ENCODE data around the gene CDK2.
"Not testable (repeated sequence)": the region's sequence is repeated elsewhere in the genome, so short reads cannot be mapped to it uniquely, and the experiment has no call there.

The CDK2 gene

DNA sequence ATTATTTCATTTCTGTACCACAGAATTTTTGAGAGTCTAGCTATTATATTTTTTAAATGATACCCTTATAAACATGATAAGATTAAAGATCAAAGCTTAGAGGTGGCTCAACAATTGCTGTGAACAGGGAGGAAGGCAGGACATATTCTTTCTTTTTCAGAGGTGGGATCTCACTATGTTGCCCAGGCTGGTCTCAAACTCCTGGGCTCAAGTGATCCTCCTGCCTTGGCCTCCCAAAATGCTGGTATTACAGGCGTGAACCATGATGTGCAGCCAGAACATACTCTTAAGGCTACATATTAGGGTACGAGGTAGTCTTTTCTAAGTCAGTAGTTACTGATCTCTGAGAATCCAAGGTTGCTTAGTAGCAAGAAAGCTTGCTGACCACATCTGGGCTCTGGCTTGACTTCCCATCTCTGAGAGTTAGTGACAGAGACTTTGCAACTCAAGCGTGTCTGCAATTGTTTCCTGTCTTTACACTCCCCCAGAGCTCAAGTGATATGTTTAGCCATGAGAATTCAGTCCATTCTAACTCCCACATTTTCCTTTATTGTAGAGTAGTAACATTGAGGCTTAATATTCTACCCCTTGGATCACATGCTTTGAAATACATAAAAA, 15.8 kb downstream of the CDK2 start:
- no peak for DNase-seq (ENCODE audit: low spot score)

DNA sequence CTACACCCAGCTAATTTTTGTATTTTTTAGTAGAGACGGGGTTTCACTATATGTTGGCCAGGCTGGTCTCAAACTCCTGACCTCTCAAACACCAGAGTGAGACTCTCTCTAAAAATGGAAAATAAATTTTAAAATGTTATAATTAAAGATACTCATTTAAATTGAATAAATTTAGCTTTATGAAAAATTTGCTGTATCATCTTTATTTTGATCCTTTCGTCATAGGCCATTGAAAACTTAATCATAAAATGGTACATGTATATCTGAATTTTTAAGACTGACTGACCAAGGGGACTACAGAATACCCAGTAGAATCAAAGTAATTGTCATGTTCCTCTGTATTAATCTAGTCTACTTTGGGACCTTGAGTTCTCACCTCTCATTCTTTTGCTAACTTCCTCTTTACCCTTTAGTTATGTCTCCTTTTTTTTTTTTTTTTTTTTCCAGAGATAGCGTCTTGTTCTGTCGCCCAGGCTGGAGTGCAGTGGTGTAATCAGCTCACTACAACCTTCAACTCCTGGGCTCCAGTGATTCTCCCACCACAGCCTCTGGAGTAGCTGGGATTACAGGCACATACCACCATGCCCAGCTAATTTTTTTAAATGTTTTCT, 16.7 kb downstream of the CDK2 start:
- no peak for DNase-seq (ENCODE audit: low spot score)

DNA sequence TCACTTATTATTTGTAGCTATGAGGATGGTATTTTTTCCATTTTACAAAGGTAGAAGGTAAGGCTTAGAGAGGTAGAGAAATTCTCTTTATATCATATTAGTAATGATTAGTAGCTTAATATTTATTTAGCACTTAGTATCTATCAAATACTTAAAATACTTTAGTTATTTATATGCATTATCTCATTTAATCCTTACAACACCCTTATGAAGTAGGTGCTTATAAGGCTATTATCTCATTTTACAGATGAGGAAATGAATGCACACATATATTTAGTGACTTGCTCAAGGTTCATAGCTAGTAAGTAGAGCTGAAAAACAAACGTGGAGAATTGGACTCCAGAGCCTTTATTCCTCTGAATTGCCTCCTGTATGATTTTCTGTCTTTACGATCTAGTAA, 18.2 kb downstream of the CDK2 start:
- DNase-seq (ENCODE audit: low spot score) = no peak

DNA sequence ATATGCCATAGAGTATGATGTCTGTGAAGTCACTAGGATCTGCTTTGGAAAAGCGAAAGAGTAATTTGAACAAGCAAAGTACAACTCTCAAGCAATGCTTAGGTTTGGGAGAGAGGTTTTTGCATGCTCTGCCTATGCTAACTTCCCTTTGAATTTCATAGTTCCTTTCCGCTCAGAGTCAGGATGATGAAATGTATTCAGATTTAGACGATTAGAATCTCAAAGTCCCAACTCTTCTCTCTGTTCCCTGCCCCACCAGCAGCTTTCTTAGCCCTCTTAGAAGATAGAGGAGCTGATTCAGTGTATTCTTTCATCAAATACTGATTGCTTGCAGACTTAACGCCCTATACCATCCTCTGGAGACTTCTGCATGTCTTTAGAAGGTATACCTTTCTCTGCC, 18.7 kb downstream of the CDK2 start:
- no peak for DNase-seq (ENCODE audit: low spot score)

DNA sequence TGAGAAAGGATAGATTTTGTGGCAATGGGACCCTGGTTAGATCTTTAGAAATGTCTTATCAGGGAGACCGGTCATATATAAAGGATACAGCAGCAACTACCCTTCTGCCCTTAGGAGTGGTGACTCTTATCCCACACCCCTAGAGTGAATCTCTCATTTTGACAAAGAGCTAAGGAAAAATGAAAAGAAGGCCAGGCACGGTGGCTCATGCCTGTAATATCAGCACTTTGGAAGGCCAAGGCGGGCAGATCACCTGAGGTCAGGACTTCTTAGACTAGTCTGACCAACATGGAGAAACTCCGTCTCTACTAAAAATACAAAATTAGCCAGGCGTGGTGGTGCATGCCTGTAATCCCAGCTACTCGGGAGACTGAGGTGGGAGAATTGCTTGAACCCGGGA, 19.3 kb downstream of the CDK2 start:
- DNase-seq (ENCODE audit: low spot score) = not testable (repeated sequence)

DNA sequence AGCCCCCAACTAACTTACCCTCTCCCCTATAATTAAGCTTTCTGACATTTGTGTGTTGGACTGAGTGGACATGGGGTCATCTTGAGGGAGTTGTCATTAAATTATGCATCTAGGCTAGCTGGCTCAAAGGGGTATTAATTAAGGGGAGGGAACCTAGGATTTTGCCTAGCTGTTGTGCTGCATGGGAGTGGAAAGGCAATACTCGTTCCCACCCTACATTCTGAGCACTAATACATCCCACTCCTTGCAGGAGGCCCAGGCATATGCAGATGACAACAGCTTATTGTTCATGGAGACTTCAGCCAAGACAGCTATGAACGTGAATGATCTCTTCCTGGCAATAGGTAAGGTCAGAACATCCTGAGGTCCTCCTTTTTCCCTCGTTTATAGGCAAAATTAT, 24.5 kb downstream of the CDK2 start:
- DNase-seq (ENCODE audit: low spot score) = no peak

DNA sequence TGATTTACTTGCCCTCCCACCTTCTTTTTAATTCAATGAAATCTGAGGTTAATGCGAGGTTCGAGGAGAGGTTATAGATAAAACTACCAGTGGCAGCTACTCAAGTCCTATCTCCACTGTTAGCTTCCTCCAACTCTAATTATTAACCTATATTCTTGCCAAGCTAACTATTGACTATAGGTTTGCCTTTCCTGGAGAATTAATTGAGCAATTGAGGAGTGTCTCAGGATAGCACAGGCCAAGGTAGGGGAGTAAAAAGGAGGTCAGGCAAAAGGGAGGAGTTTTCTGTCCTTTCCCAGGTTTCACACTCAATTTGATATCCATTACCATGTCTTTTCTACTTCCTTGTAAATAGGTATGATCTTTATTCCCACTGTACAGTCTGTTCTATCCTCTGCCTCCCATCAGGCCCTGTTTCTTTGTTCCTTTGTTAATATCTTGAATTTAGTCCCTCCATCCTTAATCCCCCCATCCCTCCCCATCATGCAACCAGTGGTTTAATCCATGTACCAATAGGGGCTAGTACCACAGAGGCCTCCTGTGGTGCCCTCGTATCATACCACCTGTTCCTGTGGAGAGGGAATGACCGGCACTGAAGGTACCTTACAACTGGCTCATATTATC, 26.7 kb downstream of the CDK2 start:
- no peak for DNase-seq (ENCODE audit: low spot score)

DNA sequence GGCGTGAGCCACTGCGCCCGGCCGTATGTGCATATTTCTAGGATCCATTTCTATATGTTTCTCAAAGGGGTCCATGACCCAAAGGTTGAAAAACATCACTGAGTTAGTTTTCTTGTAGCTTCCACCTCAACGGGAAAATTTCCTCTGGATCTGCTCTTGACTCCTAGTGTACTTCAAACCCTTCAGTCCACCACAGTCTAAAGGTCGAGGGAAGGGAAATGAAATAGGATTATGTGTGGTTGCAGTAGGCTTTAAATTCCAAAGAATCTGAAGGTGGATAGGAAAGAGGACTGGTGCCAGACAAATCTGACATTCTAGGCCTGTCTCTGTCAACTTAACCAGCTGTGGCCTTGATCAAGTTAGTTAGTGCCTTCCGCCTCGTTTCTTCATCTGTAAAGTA, 28.7 kb downstream of the CDK2 start:
- DNase-seq (ENCODE audit: low spot score) = no peak

DNA sequence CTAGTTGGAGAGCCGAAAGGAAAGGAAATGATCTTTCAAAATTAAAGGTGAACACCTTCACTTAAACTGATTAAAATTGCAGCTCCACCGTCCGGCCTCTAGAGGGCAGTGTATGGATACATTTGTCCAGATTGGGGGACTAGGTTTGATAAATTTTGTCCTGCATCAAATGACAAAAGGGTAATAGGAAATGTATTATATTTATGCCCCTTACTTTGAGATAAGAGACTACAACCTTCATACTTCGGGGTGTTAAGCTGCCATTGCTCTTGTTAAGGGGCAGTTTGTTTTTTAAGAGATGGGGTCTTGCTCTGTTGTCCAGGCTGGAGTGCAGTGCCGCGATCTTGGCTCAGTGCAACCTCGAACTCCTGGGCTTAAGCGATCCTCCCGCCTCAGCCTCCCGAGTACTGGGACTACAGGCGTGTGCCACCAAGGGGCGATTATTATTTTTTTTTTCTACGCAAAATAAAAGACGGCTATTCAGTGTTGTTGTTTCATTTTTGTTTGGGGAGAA, 29.6 kb downstream of the CDK2 start:
- DNase-seq (ENCODE audit: low spot score) = peak; percentile 59

DNA sequence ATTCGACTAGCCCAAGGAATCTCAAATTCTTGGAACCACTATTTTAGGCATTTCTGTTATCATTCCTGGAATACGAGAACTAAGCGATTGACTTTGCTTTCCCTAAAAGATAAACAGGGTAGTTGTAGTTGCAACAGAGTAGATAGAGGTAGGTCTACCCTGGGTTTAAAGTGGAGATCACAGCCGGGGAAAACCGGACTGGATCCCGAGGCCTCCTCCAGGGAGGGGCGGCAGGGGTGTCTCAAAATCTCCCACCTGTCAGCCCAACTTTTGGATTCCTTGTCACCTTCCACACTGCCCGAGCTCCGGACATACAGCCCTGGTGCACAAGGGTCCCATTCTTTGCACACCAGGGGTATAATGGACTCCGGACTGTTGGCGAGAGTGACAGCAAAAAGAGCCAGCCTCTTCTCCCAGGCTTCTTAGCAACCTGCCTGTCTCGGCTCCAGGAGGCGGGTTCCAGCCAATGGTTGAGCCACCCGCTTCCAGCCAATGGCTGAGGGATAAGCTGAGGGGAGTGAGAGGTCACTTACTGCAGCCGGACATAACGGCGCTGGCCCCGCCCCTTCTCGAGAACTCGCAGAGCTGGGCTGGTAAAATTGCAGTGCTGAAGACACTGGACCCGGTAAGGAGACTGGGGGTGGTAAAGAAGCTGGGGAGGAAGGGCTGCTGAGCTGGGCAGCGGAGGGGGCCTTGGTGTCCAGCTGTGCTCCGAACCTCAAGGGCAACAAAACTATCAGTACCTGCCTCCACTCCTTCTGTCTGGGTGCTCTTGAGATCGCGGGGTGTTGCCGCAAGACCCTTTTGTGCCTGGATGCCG, 30.3 kb downstream of the CDK2 start, which contains the start of gene SUOX:
SUOX (plus strand) TSS at position 562 of the 820 bp plus-strand sequence. CDS start 4,946 bp downstream, outside the sequence.
- peak; percentile 98 for DNase-seq (ENCODE audit: low spot score)

DNA sequence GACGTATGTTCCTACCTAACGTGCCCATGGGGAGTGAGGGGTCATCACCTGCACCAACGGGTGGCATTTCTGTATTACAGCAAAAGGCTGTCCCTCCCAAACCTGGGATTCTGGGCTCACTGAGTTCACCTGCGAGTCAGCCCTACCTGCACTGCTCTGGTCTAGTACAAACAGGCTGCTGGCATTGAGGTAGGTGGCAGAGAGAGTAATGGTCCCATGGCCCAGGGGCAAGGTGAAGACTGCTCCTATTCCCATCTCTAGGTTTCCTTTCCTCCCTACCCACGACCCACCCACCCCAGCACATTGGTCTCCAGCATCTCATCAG, 30.9 kb downstream of the CDK2 start:
- no peak for DNase-seq (ENCODE audit: low spot score)

DNA sequence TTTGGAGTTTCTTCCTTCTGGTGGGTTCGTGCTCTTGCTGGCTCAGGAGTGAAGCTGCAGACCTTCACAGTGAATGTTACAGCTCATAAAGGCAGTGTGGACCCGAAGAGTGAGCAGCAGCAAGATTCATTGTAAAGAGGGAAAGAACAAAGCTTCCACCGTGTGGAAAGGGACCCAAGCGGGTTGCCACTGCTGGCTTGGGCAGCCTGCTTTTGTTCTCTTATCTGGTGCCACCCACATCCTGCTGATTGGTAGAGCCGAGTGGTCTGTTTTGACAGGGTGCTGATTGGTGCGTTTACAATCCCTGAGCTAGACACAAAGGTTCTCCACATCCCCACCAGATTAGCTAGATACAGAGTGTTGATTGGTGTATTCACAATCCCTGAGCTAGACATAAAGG, 32.9 kb downstream of the CDK2 start:
- DNase-seq (ENCODE audit: low spot score) = not testable (repeated sequence)

DNA sequence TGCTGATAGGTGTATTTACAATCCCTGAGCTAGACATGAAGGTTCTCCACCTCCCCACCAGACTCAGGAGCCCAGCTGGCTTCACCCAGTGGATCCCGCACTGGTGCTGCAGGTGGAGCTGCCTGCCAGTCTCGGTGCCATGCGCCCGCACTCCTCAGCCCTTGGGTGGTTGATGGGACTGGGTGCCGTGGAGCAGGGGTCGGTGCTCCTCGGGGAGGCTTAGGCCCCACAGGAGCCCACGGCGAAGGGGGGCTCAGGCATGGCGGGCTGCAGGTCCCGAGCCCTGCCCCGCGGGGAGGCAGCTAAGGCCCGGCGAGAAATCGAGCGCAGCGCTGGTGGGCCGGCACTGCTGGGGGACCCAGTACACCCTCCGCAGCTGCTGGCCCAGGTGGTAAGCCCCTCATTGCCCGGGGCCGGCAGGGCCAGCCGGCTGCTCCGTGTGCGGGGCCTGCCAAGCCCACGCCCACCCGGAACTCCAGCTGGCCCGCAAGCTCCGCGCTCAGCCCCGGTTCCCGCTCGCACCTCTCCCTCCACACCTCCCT, 33.4 kb downstream of the CDK2 start:
- DNase-seq (ENCODE audit: low spot score) = not testable (repeated sequence)

DNA sequence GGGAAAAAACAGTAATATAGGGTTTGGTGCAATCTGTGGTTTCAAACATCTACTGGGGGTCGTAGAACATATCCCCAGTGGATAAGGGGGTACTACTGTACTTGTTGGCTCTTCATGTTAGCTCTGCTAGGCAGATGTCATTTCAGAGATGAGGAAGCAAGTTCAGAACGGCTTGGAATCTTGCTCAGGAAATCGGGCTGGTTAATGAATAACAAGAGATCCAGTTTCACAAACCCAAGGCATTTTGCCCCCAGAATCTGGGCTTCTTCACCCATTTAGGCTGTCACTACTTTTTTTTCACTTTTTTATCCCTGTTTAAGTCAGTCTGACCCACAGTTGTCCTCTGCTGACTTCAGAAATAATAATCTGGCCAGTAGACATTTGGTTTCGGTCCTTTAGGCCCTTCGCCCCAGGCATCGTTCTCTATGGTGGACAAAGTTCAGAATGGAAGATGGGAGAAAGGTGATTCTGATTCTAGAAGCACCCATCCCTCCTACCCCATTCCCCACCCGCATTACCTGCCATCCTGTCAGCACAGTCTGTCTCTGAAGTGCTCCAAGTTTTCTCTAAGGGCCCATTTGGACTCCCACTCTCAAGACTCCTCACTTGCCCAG, 35.0 kb downstream of the CDK2 start:
- no peak for DNase-seq (ENCODE audit: low spot score)

DNA sequence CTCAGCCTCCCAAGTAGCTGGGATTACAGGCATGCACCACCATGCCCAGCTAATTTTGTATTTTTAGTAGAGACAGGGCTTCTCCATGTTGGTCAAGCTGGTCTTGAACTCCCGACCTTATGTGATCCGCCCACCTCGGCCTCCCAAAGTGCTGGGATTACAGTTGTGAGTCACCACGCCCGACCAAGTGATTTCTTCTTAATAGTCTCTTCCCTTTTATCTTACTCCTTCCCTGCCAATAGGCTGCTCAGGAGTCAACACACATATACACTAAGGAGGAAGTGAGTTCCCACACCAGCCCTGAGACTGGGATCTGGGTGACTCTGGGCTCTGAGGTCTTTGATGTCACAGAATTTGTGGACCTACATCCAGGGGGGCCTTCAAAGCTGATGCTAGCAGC, 36.7 kb downstream of the CDK2 start:
- DNase-seq (ENCODE audit: low spot score) = not testable (repeated sequence)

DNA sequence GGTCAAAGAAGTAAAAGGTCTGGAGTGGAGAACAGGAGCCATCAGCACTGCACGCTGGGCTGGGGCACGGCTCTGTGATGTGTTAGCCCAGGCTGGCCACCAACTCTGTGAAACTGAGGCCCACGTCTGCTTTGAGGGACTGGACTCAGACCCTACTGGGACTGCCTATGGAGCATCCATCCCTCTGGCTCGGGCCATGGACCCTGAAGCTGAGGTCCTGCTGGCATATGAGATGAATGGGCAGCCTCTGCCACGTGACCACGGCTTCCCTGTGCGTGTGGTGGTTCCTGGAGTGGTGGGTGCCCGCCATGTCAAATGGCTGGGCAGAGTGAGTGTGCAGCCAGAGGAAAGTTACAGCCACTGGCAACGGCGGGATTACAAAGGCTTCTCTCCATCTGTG, 37.6 kb downstream of the CDK2 start:
- DNase-seq (ENCODE audit: low spot score) = no peak

DNA sequence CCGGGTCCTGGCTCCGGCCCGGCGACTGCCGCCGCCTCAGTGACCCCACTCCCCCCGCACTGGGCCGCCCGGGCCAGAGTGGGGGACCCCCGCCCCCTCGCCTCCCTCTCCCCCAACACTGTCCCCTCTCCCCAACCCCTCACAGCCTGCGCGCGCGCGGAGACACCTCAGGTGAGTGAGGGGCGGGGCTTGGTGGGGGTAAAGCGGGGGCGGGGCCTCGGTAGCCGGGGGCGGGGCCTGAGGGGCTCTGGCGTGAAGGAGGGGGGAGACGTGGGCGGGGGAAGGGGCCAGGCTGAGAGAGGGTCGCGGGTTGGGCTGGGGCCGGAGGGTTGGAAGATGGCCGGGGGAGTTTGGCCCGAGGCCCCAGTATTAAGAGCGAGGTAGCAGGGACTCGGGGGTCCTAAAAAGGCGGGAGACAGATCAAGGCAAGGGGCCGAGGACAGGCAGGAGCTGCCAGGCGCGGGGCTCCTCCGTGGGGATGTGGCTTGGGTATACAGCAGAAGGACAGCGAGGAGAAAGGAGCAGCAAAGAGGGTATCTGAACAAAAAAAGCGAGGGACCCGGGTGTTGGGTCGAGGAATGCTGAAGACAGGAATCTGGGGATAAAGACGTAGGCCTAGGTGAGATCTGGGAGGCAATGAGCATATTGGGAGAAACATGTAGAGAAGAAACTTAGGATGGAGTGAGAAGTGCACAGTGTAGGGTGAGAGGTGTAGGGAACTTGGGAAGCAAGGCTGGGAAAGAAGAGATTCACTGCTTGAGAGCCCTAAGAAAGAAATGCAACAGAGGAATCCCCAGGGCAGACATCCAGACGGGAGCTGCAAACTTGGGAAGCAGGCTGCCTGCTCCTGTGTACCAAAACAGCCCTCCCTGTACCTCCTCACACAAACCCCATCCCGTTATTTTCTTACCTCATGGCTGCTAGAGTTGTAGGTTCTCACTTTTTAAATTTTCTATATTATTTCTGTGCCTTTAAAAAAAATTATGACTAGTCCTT, 41.2 kb downstream of the CDK2 start:
- DNase-seq (ENCODE audit: low spot score) = peak; percentile 83

DNA sequence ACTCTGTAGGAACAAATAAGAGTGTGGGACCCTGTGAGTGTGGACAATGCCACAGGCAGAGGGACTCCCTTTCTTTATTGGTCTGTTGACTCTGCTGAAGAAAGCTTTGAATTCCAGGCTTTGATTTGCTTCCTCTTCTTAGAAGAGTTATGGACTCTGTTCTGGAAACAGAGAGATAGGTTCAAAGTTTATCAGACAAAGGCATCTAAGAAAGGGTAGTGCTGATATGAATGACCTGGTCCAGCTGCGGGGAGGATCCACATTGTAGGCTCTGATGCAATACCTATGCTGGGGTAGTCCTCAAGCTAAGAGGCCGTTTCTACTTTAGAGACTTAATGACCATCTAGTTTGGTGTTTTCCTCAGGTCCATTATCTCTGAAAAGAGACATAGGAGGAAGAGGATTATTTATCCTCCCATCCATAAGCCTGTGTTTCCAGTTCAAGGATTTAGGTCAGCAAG, 43.5 kb downstream of the CDK2 start:
- DNase-seq (ENCODE audit: low spot score) = no peak

DNA sequence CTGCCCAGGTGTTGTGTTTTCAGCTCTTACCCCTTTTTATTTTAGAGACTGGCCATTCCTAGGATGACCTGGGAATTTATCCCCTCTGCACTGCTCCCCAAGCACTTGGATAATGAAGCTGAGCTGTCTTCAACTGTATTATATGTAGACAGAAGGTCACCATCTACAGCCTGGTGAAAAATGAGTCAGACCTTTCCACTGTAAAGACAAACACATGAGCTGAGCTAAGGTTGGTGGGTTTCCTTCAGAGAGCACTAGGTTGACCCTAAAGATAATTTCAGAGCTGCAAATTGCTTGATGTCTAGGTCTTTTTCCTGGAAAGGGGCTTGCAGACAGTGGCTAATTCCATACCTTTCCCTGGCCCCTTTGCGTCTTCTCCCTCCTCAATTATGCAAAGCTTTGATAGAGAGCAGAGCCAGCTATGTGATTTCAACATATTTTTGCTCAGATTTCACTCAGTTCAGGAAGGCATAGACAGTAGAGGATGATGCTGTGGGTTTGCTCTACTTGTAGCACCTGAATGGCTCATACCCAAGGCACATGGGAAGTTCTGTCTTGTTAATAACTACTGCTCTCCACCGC, 45.0 kb downstream of the CDK2 start:
- DNase-seq (ENCODE audit: low spot score) = no peak

DNA sequence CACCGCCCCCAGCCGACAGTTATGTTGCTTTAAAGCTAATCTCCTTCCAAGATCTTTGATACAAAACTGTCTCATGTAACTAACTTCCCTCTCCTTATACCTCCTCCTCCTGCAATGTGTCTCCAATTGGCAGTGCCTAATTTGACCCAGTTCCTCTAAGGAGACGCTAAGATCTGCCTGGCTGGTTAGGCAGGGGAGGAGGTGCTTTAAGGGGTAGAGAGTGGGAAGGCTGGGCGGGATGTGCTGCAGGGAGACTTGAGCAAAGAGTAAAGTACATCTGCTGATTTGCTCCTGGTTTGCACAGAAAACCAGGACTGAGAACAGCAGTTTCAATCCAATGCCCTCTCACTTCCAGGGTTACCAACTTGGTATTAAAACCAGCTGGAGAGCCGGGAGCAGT, 46.9 kb downstream of the CDK2 start:
- DNase-seq (ENCODE audit: low spot score) = no peak
